HK-2 (cell line): ENCODE results near the gene IZUMO4.
"Not testable (repeated sequence)": the region's sequence is repeated elsewhere in the genome, so short reads cannot be mapped to it uniquely, and the experiment has no call there.

Source experiments
- DNase-seq: peaks from one replicate; pipeline ENCODE4 v3.0.0-alpha.2; 2018; ENCODE audit not compliant: unreplicated experiment

IZUMO4 gene

DNA sequence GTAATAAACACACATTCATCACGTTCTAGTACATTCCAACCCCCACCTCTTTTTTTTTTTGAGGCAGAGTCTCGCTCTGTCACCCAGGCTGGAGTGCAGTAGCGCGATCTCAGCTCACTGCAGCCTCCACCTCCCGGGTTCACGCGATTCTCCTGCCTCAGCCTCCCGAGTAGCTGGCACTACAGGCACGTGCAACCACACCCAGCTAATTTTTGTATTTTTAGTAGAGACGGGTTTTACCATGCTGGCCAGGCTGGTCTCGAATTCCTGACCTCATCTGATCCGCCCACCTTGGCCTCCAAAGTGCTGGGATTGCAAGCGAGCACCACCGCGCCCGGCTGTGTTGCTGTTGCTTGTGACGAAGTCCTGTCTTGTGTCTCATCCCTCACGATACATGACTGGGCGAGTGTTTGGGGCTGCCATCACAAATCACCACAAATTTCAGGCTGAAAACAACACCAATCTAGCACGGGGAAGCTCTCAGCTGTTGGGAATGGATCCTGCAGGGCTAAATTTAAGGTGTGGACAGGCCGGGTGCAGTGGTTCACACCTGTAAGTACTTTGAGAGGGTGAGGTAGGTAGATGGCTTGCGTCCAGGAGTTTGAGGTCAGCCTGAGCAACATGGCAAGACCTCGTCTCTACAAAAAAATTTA is 16.3 kb upstream of the IZUMO4 start:
- no peak for DNase-seq

DNA sequence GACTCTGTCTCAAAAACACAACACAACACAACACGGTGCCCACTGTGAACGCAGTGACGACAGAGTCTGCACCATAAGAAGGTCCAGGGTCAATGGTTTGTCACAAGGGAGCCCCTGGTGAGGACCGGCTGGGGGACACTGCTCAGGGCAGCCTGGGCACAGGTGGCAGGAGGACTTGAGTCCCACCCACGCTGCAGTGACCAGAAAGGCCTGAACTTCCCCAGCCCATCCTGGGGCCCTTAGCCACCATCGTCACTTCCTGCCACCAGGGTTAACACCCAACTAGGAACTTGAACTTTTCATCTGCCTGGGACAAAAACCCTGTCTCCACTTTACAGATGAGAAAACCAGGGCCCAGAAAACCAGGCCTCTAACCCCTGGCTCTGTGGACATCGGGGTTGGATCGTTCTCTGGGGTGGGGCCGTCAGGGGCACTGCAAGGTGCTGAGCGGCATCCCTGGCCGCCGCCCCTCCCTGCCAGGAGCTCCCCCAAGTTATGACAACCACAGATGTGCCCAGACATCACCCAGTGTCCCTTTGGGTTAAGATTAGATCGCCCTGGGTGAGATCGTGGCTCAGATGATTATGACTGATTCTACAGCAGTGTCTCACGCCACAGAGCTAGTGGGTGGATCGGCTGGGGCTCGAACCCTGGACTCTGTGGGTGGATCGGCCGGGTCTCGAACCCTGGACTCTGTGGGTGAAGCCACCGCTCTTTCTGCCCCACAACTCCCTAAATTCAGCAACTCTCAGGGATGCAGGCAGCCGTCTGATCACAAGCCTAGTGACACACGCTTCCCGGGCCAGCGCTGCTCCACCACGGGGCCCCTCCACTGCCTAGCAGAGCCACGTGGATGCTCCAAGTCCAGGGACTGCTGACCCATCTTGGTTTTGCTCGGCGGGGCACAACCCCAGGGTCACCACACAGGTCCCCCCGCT is 14.6 kb upstream of the IZUMO4 start:
- no peak for DNase-seq

DNA sequence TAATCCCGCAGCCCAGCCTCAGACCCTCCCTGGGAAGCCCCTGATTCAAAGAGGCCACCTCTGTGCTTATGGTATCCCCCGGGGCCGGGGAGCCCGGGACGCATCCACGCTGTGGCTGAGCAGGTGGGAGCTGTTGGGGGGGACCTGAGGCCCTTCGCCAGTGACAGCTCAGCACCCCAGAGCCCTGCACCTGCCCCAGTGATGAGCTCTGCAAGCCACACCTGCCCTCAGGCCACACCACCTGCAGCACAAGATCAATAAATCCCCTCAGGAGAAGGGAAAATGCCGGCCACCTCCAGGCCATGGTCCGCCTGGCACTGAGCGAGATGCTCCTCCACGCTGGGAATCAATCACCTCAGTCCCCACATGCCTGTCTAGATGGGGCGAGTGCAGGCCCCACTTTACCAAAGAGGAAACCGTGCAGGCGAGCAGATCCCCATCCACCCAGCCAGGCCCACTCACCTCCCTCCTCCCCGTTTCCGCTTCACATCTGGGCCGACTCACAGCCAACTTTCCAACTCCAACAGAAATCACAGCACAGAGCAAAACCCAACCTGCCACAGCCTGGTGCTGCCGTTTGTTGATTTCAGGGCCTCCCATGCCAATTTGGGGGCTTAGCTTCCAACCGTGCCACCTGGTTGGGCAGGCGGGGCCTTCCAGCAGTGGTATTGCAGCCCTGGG is 13.4 kb upstream of the IZUMO4 start:
- no peak for DNase-seq

DNA sequence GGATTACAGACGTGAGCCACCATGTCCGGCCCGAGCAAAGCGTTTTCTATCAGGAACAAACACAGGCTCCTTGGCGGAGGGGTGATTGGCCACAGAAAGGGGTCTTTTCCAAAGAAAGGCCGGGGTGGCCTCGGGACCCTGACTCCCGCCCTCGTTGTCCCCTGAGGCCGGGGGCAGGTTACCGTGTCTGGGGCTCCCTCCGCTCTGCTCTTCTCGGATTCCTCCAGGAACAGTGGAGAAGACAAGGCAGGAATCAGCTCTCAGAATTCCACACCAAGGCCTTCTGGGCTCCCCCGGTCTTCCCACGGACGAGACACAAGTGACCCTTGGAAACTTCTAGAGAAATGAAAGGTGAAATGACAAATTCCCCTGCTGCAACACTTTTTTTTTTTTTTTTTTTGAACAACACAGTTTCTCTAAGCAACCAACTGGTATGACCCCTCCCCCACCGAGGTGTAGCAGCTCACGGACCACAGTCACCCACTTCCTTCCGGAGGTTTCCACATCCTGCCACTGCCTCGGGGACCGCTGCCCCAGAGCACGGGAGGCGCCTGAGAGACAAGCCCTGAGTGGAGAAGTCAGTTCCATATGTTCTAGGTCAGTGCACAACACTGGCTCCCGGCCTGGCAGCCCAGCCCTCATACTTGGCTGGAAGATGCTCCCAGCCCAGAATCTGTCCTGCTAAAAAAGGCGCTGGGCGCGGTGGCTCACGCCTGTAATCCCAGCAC is 11.6 kb upstream of the IZUMO4 start:
- peak; percentile 90 for DNase-seq

DNA sequence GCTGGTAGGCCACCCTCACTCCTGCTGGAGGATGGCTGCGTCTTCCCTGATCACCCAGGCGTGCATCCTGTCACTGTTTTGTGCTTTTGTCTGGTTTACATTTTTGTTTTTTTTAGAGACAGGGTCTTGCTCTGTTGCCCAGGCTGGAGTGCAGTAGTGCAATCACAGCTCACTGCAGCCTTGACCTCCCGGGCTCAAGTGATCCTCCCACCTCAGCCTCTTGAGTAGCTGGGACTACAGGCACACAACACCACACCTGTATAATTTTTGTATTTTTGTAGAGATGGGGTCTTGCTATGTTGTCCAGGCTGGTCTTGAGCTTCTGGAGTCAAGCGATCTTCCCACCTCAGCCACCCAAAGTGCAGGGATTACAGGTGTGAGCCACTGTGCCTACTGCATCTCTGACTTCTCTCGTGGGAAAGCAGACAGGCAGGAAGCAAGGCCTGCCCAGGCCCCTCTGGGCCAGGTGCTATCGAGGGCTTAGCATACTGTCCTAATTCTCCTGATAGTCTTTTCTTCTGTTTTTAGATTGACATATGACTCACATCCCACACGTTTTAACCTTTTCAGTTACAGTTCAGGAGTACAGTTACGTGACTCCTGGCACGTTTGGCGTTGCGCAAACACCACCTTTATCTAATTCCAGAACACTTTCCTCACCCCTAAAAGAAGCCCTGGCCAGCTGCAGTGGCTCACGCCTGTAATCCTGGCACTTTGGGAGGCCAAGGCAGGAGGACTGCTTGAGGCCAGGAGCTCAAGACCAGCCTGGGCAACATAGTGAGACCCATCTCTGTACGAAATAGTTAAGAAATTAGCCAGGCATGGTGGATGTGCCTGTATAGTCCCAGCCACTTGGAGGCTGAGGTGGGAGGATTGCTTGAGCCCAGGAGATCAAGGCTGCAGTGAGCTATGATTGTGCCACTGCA is 9.8 kb upstream of the IZUMO4 start:
- DNase-seq, result peak; percentile 82

DNA sequence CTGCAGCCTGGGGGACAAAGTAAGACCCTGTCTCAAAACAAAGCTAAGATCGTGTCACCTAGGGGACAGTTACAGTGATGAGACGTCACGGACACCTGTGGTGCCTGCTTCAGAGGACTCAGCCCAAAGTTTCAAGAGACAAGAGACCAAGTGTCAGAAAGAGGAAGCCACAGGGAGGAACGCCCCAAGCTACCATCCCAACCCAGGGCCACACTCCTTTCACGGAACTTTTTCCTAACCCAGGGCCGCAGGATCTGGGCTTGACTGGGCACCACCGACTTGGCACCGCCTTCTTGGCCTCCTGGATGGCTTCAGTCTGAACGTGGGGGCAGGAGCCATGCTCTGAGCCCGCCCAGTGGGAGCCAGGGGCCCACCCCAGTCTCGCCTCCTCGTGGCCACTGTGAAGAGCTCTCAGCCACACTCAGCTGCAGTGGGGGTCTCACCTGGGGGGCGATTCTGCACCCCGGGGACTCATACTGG is 9.1 kb upstream of the IZUMO4 start:
- DNase-seq, result no peak

DNA sequence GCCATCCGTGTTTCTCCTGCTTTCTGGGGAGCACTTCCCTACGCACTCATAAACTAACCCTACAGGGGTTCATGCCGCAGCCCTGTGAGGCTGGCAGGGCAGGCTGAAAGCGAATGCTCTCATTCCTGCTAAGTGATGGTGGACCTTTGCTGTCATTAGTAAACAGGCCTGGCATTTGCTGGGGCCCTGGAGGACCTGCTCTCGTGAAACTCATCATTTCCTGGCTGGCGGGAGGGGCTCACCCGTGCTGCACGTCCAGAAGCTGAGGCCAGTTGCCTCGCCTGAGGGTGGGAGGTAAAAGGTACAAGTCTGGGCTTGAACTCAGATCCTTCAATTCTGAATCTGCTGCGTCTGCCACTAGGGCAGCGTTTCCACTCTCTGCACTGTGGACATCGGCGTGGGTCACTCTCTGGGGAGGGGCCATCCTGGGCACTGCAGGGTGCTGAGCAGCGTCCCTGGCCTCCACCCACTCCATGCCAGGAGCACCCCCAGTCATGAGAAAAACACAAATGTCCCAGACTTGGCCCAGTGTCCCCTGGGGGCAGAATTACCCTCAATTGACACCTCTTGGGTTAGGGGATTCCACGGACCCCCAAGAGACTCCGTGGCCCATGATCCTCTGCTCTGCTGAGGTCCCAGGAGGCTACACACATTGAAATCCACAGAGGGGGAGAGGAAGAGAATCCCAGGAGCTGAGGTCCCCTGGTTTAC is 7.6 kb upstream of the IZUMO4 start:
- no peak for DNase-seq

DNA sequence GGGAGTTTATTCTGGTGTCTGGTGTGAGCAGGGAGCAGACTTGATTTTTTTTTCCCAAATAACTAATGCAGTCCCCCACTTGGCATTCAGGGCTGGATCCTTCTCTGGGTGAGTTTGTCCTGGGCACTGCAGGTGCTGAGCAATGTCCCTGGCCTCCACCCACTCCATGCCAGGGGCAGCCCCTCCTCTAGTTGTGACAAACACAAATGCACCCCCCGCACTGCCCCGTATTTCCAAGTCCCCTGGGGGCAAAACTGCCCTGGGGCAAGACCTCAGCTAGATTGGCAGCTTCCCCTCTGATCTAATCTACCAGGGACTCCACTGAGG is 7.0 kb upstream of the IZUMO4 start:
- DNase-seq, result no peak

DNA sequence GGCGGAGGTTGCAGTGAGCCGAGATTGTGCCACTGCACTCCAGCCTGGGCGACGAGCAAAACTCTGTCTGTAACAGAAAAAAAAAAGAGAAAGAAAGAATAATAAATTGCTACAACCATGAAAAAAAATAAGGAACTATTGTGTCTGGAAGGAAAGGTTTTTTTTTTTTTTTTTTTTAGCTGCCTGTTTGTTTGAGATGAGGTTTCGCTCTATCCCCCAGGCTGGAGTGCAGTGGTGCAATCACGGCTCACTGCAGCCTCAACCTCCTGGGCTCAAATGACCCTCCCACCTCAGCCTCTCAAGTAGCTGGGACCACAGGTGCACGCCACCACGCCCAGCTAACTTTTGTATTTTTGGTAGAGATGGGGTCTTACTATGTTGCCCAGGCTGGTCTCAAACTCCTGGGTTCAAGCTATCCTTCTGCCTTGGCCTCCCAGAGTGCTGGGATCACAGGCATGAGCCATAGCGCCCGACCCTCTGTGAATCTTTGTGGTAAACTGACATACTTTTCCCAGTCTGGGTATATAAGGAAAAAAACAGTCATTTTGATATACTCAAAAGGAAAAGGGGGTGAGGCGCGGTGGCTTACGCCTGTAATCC is 4.7 kb upstream of the IZUMO4 start:
- DNase-seq, result not testable (repeated sequence)

DNA sequence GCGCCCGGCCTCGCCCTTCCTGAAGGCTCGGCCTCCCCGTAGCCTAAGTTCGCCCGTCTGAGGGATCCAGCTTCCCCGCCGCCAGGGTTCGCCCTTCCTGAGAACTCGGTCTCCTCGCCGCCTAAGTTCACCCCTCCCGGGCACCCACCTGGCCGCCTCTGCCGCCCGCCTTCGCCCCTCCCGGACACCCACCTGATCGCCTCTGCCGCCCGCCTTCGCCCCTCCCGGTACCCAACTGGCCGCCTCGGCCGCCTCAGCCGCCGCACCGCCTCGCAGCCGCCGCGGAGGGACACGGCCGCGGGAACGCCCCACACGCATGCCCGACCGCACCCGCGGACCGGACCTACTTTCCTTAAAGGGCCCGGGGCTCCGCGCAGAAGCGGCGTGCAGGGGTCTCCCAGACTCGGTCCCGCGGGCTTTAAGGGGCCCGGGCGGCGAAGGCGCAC is 658 bp upstream of the IZUMO4 start, which contains the start of gene MOB3A:
Gene MOB3A (minus strand): TSS at position 293 of the 446 bp plus-strand sequence. CDS start 17,766 bp downstream, outside the sequence.
- peak; percentile 92 for DNase-seq

DNA sequence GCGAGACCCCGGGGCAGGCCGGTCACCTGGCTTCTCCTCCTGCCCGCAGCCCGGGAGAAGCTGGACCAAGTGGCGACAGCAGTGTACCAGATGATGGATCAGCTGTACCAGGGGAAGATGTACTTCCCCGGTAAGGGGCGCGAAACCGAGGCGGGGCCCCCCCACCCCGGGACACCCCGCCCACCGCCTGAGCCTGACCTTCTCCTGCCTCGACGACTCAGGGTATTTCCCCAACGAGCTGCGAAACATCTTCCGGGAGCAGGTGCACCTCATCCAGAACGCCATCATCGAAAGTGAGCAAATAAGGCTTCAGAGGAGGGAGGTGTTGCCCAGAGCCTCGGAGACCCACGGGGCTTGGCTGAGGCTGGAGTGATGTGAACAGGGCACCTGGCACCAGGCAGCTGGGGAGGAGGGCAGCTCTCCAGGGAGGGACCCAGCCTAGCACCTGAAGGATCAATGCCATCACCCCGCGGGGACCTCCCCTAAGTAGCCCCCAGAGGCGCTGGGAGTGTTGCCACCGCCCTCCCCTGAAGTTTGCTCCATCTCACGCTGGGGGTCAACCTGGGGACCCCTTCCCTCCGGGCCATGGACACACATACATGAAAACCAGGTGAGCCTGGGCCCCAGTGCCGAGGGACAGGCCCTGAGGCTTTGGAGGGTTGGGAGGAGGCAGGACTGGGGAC is 629 bp downstream of the IZUMO4 start:
- DNase-seq, result no peak

DNA sequence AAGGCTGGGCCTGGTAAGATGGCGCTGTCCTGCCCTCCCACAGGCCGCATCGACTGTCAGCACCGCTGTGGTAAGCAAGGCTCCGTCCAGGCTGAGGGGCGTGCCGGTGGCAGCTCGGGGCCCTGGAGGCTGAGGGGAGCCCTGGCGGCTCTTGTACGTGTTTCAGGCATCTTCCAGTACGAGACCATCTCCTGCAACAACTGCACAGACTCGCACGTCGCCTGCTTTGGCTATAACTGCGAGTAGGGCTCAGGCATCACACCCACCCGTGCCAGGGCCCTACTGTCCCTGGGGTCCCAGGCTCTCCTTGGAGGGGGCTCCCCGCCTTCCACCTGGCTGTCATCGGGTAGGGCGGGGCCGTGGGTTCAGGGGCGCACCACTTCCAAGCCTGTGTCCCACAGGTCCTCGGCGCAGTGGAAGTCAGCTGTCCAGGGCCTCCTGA is 1.2 kb downstream of the IZUMO4 start:
- no peak for DNase-seq

DNA sequence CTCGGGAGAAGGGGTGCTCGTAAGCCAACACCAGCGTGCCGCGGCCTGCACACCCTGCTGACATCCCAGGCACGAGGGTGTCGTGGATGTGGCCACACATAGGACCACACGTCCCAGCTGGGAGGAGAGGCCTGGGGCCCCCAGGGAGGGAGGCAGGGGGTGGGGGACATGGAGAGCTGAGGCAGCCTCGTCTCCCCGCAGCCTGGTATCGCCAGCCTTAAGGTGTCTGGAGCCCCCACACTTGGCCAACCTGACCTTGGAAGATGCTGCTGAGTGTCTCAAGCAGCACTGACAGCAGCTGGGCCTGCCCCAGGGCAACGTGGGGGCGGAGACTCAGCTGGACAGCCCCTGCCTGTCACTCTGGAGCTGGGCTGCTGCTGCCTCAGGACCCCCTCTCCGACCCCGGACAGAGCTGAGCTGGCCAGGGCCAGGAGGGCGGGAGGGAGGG is 2.4 kb downstream of the IZUMO4 start:
- DNase-seq, result no peak

DNA sequence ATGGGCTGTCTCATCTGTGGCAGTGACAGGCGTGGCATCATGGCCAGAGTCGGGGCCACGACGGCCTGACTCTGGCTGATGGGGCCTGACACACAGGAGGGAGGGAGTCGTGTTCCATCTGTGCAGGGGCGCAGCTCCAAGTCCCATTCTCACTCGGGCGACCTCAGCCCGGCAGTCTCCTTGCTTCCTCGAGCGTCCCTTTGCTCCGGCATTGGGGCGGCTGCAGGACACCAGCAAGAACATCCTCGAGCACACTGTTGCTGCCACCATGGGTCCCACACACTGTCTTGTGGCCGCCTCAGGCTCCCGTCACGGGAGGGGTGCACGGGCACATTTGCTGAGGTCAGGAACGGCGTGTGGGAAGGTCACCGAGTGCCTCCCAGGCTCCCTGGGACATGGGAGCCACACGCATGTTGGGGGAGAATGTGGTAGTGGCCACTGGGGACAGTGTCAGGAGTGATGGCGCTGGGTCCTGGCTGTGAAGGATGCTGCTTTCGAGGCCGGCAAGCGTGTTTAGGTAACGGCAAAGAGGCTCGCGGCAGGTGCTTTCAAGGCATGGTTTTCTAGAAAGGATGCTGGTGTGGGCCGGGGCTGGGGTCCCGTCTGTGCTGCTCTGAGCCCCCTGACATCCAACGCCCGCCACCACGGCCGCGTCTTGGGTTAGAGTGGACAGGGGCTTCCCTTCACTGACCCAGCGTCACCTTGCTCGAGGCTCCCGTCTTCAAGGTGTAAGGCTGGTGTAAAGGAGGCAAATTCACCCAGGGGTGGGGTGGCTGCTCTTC is 3.4 kb downstream of the IZUMO4 start:
- no peak for DNase-seq

DNA sequence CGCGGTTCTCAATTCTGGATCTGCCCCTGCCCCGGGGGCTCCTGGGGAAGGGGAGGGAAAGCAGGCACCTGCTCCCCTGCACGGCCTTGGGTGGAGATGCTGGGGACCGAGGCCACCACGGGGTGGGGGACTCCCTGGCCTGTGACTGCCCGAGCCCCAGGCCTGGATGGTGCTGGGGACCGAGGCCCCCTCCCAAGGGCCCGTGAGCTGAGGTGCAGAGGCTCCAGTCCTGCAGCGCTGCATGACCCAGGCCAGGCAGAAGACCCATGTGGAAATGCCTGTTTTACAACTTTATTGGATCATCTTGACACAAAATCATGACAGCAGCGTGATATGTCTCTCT is 4.0 kb downstream of the IZUMO4 start:
- no peak for DNase-seq

DNA sequence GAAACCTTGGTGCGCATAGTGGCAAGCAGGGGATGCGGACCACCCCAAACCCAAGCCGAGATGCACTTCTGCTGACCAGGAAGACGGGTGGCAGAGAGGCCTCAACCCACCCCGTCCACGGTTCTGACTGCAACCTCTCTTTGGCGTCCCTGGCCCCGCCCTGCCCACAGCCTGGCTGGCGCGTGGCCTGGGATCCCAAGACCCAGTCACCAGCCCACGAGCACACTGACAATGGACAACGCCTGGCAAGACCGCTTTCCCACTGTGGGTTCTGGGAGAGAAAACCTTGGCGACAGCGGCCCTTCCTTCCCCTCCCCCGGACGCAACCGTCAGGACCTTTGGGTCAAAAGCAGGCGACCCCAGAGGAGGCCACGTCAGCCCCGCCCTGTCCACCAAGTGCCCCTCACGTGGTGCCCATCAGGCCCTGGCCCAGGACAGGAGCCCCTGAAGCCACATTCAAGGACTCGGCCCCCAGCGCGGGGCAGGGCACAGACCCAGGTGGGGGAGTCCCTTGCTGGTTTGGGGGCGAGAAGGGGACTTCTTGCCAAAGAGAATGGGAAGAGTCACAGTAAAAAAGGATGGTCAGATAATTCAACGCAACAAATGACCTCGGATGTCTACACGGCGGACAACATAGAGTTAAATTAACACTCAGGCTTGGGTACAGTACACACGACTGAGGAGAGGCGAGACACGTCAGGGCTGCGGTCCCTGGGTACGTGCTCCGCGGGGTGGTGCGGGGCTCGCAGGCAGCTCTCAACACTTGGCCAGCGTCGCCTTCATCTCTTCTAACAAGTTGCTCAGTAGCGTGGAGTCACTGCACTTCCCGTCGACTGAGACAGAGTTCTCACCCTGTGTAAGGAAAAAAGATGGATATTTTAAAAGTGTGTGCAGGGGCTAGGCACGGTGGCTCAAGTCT is 5.0 kb downstream of the IZUMO4 start:
- no peak for DNase-seq
